Right cardiac atrium (tissue), 5 donors: ENCODE measurements around the gene CMTM1. TPM values are rescaled to one million over a fixed set of nuclear protein-coding genes. Genes with fewer than 3 reads are reported as not detected.
A peak's percentile ranks its signal among the peaks of the same experiment; 100 is the strongest.

Experiments
- ATAC-seq, 2 donors: fragments of 200-7000 bp; cut with Tn5 transposase; one replicate each; pipeline versions ENCODE4 v1.8.0 to v1.9.1; 2020; ENCODE audit warnings: moderate library complexity in 2 of 2, mild to moderate bottlenecking in 1 of 2
- DNase-seq, 3 donors: peaks; one replicate each; pipeline ENCODE4 v3.0.0-alpha.2; 2020
- H3K27ac ChIP-seq: one replicate; pipeline ENCODE4 v1.5.1; 2013; ENCODE audit warnings: mild to moderate bottlenecking, low read length, control low read depth, moderate library complexity
- H3K27me3 ChIP-seq: one replicate; pipeline ENCODE4 v1.6.1; 2013; ENCODE audit not compliant: control insufficient read depth, insufficient read depth
- H3K4me1 ChIP-seq: one replicate; pipeline ENCODE4 v1.6.1; 2013; ENCODE audit warnings: low read length; ENCODE audit not compliant: control insufficient read depth, insufficient read depth
- H3K4me3 ChIP-seq: one replicate; pipeline ENCODE4 v1.5.1; 2013; ENCODE audit warnings: low read length, control low read depth
- H3K9me3 ChIP-seq: one replicate; pipeline ENCODE4 v1.6.1; 2013; ENCODE audit warnings: low read length; ENCODE audit not compliant: control insufficient read depth
- WGBS: extraction: QIAGEN DNeasy Blood & Tissue Kit; methylation state at CpG from one replicate; pipeline ENCODE4 v1.1.7; 2013; 5-methylcytosine and 5-hydroxymethylcytosine counted together
- intact Hi-C, 4 donors: fragments of 100-400 bp; cut with DNase I; formaldehyde crosslinking; loops; one replicate each; pipeline versions ENCODE4 v1.11.0 to v1.14.0; 2022 to 2023
- polyA plus RNA-seq: library from polyadenylated mRNA; stranded (reverse); fragments of 200-250 nt; gene quantifications from one replicate; pipeline ENCODE4 v1.2.3, GENCODE V29; 2013
- total RNA-seq, 4 donors: library from RNA; stranded (reverse); fragmentation: NEBNext Ultra II Directional; extraction: Animal tissue kit (Norgen Biotek cat#: 25700); gene quantifications; one replicate each; pipeline ENCODE4 v1.2.1, GENCODE V29; 2021
- donor health status: healthy with polysubstance abuse.
- donor health status: DM: no; HTN: yes; CAD: no.
- donor health status: DM: no; HTN: no; CAD: no.
- donor health status: DM: no; HTN: yes; CAD: no; lungs with severe emphysema.
- donor health status: DM: yes; HTN: yes; CAD: no.

Gene CMTM1
- total and polyA plus RNA-seq, 5 donors = 0.14 to 2.6 (median 1.8) TPM

GRCh38 chr16:66539623-66540469 lies 26.4 kb upstream of the CMTM1 start:
- DNase-seq (no peak), ATAC-seq (no peak)
- peak overlapping the region; percentile 39 for H3K27ac ChIP-seq
- H3K4me1 ChIP-seq = peaks cover 11% of the 10 kb centered on the region
- no peaks in the 10 kb centered on the region for H3K27me3 ChIP-seq
- intact Hi-C loops = no loop called here
- WGBS = 62% methylated on average over 3 of the region's 3 CpGs
- no peak overlapping the region for H3K4me3 ChIP-seq
- H3K9me3 ChIP-seq = no peaks in the 10 kb centered on the region

- H3K9me3 ChIP-seq = no peaks in the 10 kb centered on the region
- no peak for DNase-seq
- peaks cover 11% of the 10 kb centered on the region for H3K4me1 ChIP-seq
- intact Hi-C loops = no loop called here
- H3K4me3 ChIP-seq = no peak overlapping the region
- no peak overlapping the region for H3K27ac ChIP-seq
- WGBS = 65% methylated on average over 18 of the region's 18 CpGs
- ATAC-seq = peak; percentile 52 to 68
- no peaks in the 10 kb centered on the region for H3K27me3 ChIP-seq
These were observed 24.6 kb upstream of the CMTM1 start for GRCh38 chr16:66541388-66542355.

DNA sequence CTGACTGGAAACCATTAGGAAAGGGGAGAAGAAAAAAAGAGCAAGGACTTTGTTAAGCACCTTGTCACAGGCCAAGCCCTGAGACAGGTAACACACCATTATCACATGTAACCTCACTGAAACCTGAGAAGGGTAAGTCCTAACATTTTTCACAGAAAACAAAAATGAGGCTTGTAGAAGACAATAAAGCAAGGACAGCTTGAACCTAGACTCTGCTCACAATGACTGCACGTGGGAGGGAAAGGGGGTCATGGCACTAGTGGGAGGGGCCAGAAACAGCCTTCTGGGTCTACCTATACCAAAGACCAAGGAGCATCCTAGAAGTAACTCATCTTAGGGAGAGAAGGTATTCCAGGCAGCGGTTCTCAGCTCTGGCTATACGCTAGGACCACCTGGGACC lies 23.8 kb upstream of the CMTM1 start:
- H3K4me1 ChIP-seq = peaks cover 11% of the 10 kb centered on the region
- H3K27ac ChIP-seq = no peak overlapping the region
- DNase-seq (no peak), ATAC-seq (no peak)
- H3K27me3 ChIP-seq = no peaks in the 10 kb centered on the region
- 90% methylated on average over 3 of the region's 3 CpGs for WGBS
- no peak overlapping the region for H3K4me3 ChIP-seq
- H3K9me3 ChIP-seq = no peaks in the 10 kb centered on the region
- intact Hi-C loops = no loop called here

DNA sequence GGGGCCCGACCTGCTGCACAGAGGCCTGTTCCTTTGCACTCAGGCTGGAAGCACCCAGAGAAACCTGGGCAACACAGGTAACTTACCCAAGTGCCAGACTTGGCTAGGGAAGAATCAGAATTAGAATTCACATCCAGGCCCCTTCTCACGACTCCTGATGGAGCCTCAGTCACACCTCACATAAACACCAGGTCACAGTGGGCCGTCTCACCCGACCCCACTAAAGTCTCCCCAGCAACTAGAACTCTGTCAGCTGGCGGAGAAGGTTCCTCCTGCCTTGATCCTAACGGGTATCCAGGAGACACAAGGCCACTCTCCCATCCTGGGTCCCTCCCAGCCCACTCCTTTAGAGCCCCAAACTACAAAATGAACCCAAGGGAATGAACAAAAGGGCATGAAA lies 22.7 kb upstream of the CMTM1 start:
- H3K9me3 ChIP-seq = no peaks in the 10 kb centered on the region
- H3K27ac ChIP-seq = no peak overlapping the region
- DNase-seq (no peak), ATAC-seq (no peak)
- H3K4me3 ChIP-seq = no peak overlapping the region
- no peaks in the 10 kb centered on the region for H3K27me3 ChIP-seq
- intact Hi-C loops = no loop called here
- H3K4me1 ChIP-seq = peaks cover 15% of the 10 kb centered on the region
- 83% methylated on average over 6 of the region's 6 CpGs for WGBS

DNA sequence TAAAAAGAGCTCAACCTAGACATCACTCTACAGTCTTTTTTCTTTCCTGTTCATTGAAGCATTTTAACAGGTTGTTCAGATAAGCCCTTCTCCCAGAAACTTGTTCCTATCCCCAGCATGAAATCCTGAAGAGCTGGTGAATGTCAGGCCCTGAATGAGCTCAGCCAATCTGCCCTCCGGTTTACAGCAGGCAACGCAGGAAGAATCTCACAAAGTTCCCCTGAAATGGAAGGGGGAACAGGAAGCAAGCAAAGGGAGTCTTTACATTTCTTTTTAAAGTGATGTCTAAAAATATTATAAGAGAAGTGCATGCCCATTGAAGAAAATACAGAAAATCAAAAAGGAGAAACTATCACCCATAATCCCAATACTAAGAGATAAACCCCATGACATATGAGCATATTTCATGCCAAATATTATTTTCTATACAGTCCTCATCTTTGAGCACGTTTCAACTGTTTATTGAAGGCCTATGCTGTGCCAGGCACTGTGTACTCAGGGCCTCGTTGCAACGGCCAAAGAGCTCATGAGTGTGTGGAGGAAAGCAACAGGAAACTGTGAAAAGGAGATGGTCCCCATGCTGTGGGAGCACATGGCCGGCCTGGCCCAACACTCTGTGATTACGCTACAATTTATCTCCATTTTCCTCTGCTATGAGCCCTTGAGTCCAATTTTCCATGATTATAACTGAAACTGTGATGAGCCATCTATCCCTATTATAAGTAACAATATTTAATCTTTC lies 22.1 kb upstream of the CMTM1 start:
- intact Hi-C loops = no loop called here
- no peak overlapping the region for H3K27ac ChIP-seq
- WGBS = 51% methylated on average over 7 of the region's 7 CpGs
- H3K4me3 ChIP-seq = no peak overlapping the region
- peaks cover 12% of the 10 kb centered on the region for H3K4me1 ChIP-seq
- ATAC-seq (no peak), DNase-seq (no peak)
- no peaks in the 10 kb centered on the region for H3K27me3 ChIP-seq
- H3K9me3 ChIP-seq = no peaks in the 10 kb centered on the region

- Histone ChIP-seq H3K4me1 (peaks cover 9% of the 10 kb centered on the region), H3K27ac (peak overlapping the region; percentile 25), H3K27me3 (no peaks in the 10 kb centered on the region), H3K4me3 (no peak overlapping the region), H3K9me3 (no peaks in the 10 kb centered on the region)
- WGBS = 92% methylated on average over 5 of the region's 5 CpGs
- intact Hi-C loops = no loop called here
- no peak for DNase-seq
- ATAC-seq = no peak
These were observed 18.9 kb upstream of the CMTM1 start for GRCh38 chr16:66547101-66547989.

- no peaks in the 10 kb centered on the region for H3K9me3 ChIP-seq
- no peak overlapping the region for H3K4me3 ChIP-seq
- H3K27ac ChIP-seq = peak overlapping the region; percentile 25
- intact Hi-C loops = no loop called here
- H3K4me1 ChIP-seq = peaks cover 9% of the 10 kb centered on the region
- no peaks in the 10 kb centered on the region for H3K27me3 ChIP-seq
- DNase-seq (no peak), ATAC-seq (no peak)
- WGBS = 81% methylated on average over 4 of the region's 4 CpGs
These were observed 18.2 kb upstream of the CMTM1 start for GRCh38 chr16:66548068-66548467.

DNA sequence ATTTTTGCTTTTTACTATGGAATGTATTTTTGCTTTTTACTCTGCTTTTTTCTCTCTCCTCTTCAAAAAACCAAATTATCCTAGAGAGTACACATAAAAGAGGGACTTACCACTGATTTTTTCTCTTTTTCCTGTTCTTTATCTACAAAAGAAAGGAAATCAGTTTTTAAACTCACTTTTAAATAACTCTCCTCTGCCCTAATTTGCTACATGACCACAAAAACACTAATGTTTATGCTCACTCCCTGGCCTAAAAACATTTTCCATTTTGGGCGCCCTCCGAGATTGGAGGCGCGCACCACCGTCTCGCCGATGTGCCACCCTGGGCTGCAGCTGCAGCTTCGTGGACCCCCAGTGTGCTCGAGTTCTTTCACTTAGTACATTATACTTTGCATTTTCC lies 17.4 kb upstream of the CMTM1 start:
- peaks cover 6% of the 10 kb centered on the region for H3K4me1 ChIP-seq
- peak overlapping the region; percentile 98 for H3K27ac ChIP-seq
- 38% methylated on average over 9 of the region's 9 CpGs for WGBS
- no peaks in the 10 kb centered on the region for H3K27me3 ChIP-seq
- intact Hi-C loops = no loop called here
- no peaks in the 10 kb centered on the region for H3K9me3 ChIP-seq
- DNase-seq (no peak), ATAC-seq (no peak)
- H3K4me3 ChIP-seq = peak overlapping the region; percentile 96

DNA sequence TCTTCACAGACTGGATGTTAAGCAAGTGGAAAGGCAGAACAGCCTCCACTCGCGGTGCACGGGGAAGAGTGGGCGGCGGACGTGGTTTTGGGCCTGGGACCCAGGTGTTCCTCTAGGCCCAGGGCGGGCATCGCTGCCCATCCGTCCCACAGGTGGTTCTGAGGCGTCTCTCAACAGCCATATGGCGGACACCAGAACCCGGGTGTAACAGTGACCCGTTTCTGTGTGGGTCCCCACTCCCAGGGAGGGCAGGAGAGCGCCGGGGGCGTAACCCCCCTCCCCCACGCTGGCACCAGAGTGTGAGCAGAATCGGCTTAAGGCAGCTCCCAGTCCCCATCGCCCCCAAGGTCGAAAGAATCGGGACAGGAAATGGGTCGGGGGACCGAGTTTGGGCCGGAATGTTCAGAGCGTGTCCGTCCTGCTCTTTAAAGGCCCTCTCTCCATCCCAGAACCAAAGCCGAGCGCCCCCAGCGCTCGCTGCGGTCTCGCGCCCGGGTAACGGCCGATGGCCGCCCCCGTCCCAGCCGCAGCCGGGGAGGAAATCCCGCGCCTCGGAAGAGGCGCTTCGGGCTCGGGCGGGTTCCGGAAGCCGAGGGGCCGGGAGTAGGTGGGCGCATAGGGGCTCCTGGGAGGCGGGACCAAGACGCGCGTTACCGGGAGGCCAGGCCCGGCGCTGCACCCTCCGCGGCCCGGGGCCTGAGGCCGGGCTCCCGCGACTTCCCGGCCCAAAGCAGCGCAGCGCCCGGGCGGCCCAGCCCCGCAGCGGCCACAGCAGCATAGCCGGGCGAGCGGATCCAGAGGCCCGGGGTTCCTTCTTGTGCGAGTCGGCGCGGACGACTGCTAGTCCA lies 16.7 kb upstream of the CMTM1 start, which contains the start of gene TK2:
TSS of gene TK2 (minus strand) at position 839 of the 848 bp plus-strand sequence. CDS start at position 778, 61 bp downstream.
- 1% methylated on average over 80 of the region's 80 CpGs for WGBS
- Histone ChIP-seq H3K27ac (peak within 1 kb of the TSS; percentile 98), H3K9me3 (no peaks in the 10 kb centered on the region), H3K4me1 (peaks cover 6% of the 10 kb centered on the region), H3K4me3 (peak within 1 kb of the TSS; percentile 96), H3K27me3 (no peaks in the 10 kb centered on the region)
- ATAC-seq = peak; percentile 68 to 72
- peak; percentile 73 to 91 (median 89) for DNase-seq
- intact Hi-C loops = loop anchor here in 1 of 4 donors (5.0 kb wide), 1 partner anchor 53 kb away; the partner anchor contains the start of gene CMTM3
